LNCaP clone FGC (cell line): ENCODE measurements around the gene WDR48.
A peak's percentile ranks its signal among the peaks of the same experiment; 100 is the strongest.

Experiments used
- DNase-seq: peaks from one replicate; pipeline ENCODE4 v3.0.0-alpha.2; 2011; ENCODE audit warnings: low read depth
- H3K4me3 ChIP-seq: 2 replicates; pipeline ENCODE4 v1.5.1; 2011; ENCODE audit warnings: mild to moderate bottlenecking, low read depth, low read length, control low read depth
- TF ChIP-seq, protein P1 (sequence below): IDR thresholded peaks from 2 replicates; pipeline ENCODE4 v1.5.1; 2012; ENCODE audit warnings: mild to moderate bottlenecking; ENCODE audit not compliant: control insufficient read depth, insufficient read depth; ENCODE audit errors: extremely low read depth

WDR48 gene

DNA sequence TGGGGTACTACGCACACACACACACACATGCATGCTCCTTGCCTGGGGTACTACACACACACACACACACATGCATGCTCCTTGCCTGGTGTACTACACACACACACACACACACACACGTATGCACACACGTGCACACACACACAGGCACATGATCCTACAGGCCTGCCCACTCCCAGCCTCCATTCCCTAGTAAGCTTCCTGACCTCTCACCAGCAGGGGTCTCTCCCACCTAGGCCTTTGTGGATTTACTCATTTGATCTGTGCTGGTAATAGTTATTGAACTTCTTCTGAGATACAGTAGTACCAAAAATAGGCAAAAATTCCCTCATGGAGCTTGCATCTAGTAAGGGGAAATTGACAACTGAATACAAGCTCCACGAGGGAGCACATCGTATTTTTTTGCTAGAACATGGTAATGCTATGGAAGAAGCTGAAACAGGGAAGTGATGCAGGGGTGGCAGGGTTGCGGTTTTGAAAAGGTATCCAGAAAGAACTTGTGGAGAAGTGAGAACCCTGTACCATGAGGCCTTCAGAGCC is 74.8 kb downstream of the WDR48 start:
- no peak for DNase-seq
- no peak overlapping the region for H3K4me3 ChIP-seq
- TF ChIP-seq, protein P1, sequence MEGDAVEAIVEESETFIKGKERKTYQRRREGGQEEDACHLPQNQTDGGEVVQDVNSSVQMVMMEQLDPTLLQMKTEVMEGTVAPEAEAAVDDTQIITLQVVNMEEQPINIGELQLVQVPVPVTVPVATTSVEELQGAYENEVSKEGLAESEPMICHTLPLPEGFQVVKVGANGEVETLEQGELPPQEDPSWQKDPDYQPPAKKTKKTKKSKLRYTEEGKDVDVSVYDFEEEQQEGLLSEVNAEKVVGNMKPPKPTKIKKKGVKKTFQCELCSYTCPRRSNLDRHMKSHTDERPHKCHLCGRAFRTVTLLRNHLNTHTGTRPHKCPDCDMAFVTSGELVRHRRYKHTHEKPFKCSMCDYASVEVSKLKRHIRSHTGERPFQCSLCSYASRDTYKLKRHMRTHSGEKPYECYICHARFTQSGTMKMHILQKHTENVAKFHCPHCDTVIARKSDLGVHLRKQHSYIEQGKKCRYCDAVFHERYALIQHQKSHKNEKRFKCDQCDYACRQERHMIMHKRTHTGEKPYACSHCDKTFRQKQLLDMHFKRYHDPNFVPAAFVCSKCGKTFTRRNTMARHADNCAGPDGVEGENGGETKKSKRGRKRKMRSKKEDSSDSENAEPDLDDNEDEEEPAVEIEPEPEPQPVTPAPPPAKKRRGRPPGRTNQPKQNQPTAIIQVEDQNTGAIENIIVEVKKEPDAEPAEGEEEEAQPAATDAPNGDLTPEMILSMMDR = peak; percentile 72

DNA sequence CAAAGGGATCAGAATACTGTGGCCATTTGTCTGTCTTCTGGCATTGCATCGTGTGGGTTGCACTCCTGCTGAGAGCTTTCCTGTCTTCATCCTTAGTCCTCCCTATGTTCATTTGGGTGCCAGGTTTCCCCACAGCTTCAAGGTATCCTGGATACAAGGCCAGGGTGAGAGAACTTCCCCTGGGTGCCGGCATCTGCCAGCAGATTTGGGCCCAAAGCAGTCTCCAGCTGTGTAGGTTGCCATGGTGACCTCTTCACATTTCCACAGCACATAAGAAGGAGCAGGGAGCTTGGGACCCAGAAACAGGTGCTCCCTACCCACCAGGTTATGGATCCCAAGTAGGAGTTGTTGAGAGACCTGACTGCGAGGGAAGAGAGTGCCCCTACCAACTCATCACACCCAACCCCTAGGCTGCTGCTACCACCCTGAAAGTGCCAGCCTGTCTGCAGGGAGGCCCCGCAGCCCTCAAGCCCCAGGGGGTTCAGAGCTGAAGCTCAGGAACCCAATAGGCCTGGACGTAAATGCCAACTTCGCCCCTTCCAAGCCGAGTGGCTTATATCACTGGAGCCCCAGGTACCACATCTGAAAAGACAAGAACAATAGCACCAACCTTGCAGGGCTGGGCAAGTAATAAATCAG is 75.6 kb downstream of the WDR48 start:
- H3K4me3 ChIP-seq = no peak overlapping the region
- TF ChIP-seq, protein P1 = no peak
- DNase-seq = no peak

DNA sequence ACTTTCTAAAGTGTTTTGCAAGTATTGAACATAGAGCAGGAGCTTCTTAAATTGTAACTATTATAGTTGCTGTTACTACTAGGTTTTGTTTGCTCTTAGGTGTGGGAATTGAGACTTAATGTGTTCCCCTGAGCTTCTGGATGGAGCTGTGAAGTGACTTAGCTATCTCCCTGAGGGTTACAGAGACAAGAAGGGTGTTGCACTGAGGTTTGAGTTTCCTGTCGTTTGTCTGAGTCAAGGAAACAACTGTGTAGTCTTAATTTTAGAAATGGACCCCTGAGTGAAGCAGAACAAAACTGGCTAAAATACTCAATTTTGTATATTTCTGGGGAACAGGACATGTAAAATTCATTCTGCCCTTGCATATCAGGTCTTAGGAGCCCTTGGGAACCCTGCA is 76.1 kb downstream of the WDR48 start:
- no peak overlapping the region for H3K4me3 ChIP-seq
- no peak for DNase-seq
- TF ChIP-seq, protein P1 = no peak

DNA sequence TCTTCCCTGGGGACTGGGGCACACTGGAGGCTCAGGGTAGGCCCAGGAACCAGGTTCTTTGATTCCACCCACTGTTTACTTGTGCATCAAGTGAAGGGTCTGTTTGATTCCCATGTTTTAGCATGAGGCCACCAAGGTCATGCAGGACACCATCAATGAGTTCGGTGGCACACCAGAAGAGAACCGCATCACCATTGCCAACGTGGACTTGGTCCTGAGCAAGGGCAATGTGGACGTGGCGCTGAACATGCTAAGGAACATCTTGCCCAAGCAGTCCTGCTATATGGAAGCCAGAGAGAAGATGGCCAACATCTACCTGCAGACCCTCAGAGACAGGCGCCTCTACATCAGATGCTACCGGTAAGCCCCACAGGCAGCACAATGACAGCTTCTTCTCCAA is 77.1 kb downstream of the WDR48 start:
- TF ChIP-seq, protein P1 = no peak
- H3K4me3 ChIP-seq = no peak overlapping the region
- no peak for DNase-seq

DNA sequence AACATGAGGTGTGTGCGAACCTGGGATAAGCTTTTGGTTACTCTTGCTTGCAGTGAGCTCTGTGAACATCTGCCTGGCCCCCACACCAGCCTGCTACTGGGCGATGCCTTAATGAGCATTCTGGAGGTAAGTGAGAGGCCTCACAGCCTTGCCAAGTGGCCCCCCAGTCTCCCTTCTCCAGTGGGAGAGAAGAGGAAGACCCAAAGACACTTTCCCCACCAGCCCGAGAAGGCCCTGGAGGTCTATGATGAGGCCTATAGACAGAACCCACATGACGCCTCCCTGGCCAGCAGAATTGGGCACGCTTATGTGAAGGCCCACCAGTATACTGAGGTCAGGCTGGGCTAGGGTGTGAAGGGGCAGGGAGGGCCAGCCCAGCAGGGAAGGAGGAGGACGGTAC is 78.2 kb downstream of the WDR48 start:
- no peak for DNase-seq
- no peak overlapping the region for H3K4me3 ChIP-seq
- TF ChIP-seq, protein P1 = no peak

DNA sequence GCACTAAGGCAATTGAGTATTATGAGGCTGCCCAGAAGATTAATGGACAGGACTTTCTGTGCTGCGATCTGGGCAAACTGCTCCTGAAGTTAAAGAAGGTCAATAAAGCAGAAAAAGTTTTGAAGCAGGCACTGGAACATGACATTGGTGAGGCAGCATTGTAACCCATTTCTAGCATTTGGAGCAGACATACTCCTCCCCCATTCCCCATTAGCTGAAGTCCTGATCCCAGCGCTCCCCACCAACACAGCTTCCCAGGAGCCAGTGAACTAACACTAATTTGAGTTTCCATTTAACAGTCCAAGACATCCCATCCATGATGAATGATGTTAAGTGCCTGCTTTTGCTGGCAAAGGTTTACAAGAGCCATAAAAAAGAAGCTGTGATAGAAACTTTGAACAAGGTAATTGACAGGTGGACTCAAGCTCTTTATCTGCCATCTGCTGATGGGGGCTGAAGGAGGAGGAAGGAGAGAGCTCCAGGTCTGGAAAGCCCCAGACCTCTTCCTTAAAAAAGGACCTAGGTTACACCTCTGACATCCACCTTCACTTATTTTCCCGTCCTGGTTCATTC is 79.0 kb downstream of the WDR48 start:
- TF ChIP-seq, protein P1 = no peak
- no peak for DNase-seq
- H3K4me3 ChIP-seq = no peak overlapping the region
